WTC11 (cell line): ENCODE measurements around the gene UGT1A8. TPM values are rescaled to one million over a fixed set of nuclear protein-coding genes. Genes with fewer than 3 reads are reported as not detected.

Experiments
- ATAC-seq: fragments of 200-7000 bp; cut with Tn5 transposase; 2 replicates; pipeline ENCODE4 v1.10.0; 2021; ENCODE audit warnings: mild to moderate bottlenecking, moderate library complexity
- CTCF ChIA-PET: fragments of 300-600 bp; sonication (Branson Sonifier 250); formaldehyde crosslinking; loops from one replicate; lab custom pipeline; 2021; ENCODE audit warnings: antibody characterized with exemption; lab: Charles Lee
- POLR2A ChIA-PET: fragments of 350-600 bp; sonication (Branson Sonifier 250); formaldehyde crosslinking; loops from one replicate; lab custom pipeline; 2021; ENCODE audit warnings: antibody characterized with exemption; lab: Charles Lee
- DNase-seq: peaks from one replicate; pipeline ENCODE4 v3.0.0; 2021; ENCODE audit warnings: low spot score
- H3K27ac Mint-ChIP-seq: 2 replicates; pipeline ENCODE4 v1.8.0; 2021; ENCODE audit warnings: mixed read lengths
- H3K27me3 Mint-ChIP-seq: 2 replicates; pipeline ENCODE4 v1.8.0; 2021; ENCODE audit warnings: low read depth, mild to moderate bottlenecking, moderate library complexity, mixed read lengths
- H3K36me3 Mint-ChIP-seq: 2 replicates; pipeline ENCODE4 v1.8.0; 2021; ENCODE audit warnings: mixed read lengths
- H3K4me1 Mint-ChIP-seq: 2 replicates; pipeline ENCODE4 v1.8.0; 2022; ENCODE audit warnings: mixed read lengths
- H3K4me3 Mint-ChIP-seq: 2 replicates; pipeline ENCODE4 v1.8.0; 2021; ENCODE audit warnings: mild to moderate bottlenecking, moderate library complexity, mixed read lengths
- H3K9me3 Mint-ChIP-seq: 2 replicates; pipeline ENCODE4 v1.8.0; 2021; ENCODE audit warnings: mixed read lengths
- AR ChIP-seq: fragments of 250-450 bp; sonication (Bioruptor Pico); IDR thresholded peaks from 2 replicates; pipeline ENCODE4 v1.9.0; 2021; ENCODE audit warnings: mild to moderate bottlenecking
- ATF2 ChIP-seq: sonication (generic); formaldehyde crosslinking; IDR thresholded peaks from 2 replicates; pipeline ENCODE4 v1.8.1; 2022; ENCODE audit warnings: low read depth, missing genetic modification reagents, borderline replicate concordance
- E2F1 ChIP-seq: sonication (generic); formaldehyde crosslinking; IDR thresholded peaks from 2 replicates; pipeline ENCODE4 v1.8.0; 2022; ENCODE audit warnings: mild to moderate bottlenecking, missing genetic modification reagents
- FOXK1 ChIP-seq: sonication (generic); formaldehyde crosslinking; IDR thresholded peaks from 2 replicates; pipeline ENCODE4 v1.8.0; 2022; ENCODE audit warnings: mild to moderate bottlenecking, moderate library complexity, missing genetic modification reagents
- KAT7 ChIP-seq: sonication (generic); formaldehyde crosslinking; IDR thresholded peaks from 2 replicates; pipeline ENCODE4 v1.8.1; 2023; ENCODE audit warnings: missing genetic modification reagents, mild to moderate bottlenecking, borderline replicate concordance
- NFYB ChIP-seq: sonication (generic); formaldehyde crosslinking; conservative IDR thresholded peaks from 2 replicates; pipeline ENCODE4 v1.8.0; 2022; ENCODE audit warnings: low read depth, missing genetic modification reagents
- NR1H2 ChIP-seq: sonication (generic); formaldehyde crosslinking; IDR thresholded peaks from 2 replicates; pipeline ENCODE4 v1.9.0; 2021; ENCODE audit warnings: mild to moderate bottlenecking, moderate library complexity, missing genetic modification reagents
- NR3C1 ChIP-seq: sonication (generic); formaldehyde crosslinking; conservative IDR thresholded peaks from 2 replicates; pipeline ENCODE4 v1.8.1; 2023; ENCODE audit warnings: low read depth, mild to moderate bottlenecking, missing genetic modification reagents
- PRDM15 ChIP-seq: sonication (generic); formaldehyde crosslinking; IDR thresholded peaks from 2 replicates; pipeline ENCODE4 v1.8.0; 2022; ENCODE audit warnings: missing genetic modification reagents
- SMAD3 ChIP-seq: sonication (generic); formaldehyde crosslinking; IDR thresholded peaks from 2 replicates; pipeline ENCODE4 v1.8.0; 2022; ENCODE audit warnings: missing genetic modification reagents, mild to moderate bottlenecking, borderline replicate concordance
- USF2 ChIP-seq: sonication (generic); formaldehyde crosslinking; IDR thresholded peaks from 2 replicates; pipeline ENCODE4 v1.8.1; 2023; ENCODE audit warnings: mild to moderate bottlenecking, missing genetic modification reagents, moderate library complexity
- ZMAT4 ChIP-seq: fragments of 250-450 bp; sonication (Bioruptor Pico); IDR thresholded peaks from 2 replicates; pipeline ENCODE4 v1.9.0; 2021; ENCODE audit warnings: mild to moderate bottlenecking
- ZNF232 ChIP-seq: sonication (generic); formaldehyde crosslinking; IDR thresholded peaks from 2 replicates; pipeline ENCODE4 v1.8.0; 2022; ENCODE audit warnings: mild to moderate bottlenecking, missing genetic modification reagents
- ZNF423 ChIP-seq: fragments of 250-450 bp; sonication (Bioruptor Pico); IDR thresholded peaks from 2 replicates; pipeline ENCODE4 v2.1.2; 2022; ENCODE audit warnings: mild to moderate bottlenecking, moderate library complexity
- total RNA-seq: library from RNA; stranded (reverse); gene quantifications from 3 replicates; pipeline ENCODE4 v1.2.3, GENCODE V29; 2021

UGT1A8 gene
- total RNA-seq, 1 experiment from 2014 or later: 0.13 TPM

GRCh38 chr2:233815861-233816260, 198.4 kb downstream of the UGT1A8 start:
- POLR2A ChIA-PET: no interaction called here
- Mint-ChIP-seq H3K4me3 (no peak overlapping the region), H3K27me3 (no peaks in the 10 kb centered on the region)
- TF ChIP-seq KAT7 (CRISPR knock-in tag): no peak
- TF ChIP-seq, all 79 proteins: peak for 0
- H3K36me3 Mint-ChIP-seq: no peaks in the 10 kb centered on the region
- CTCF ChIA-PET: no interaction called here
- ATAC-seq: no peak
- no peak overlapping the region for H3K27ac Mint-ChIP-seq
- no peak for DNase-seq
- H3K4me1 Mint-ChIP-seq: no peaks in the 10 kb centered on the region
- H3K9me3 Mint-ChIP-seq: peaks cover 7% of the 10 kb centered on the region; the same call in 1 of the 2 replicates

GRCh38 chr2:233816334-233816733, 198.9 kb downstream of the UGT1A8 start:
- Mint-ChIP-seq H3K36me3 (no peaks in the 10 kb centered on the region), H3K27ac (no peak overlapping the region), H3K9me3 (peaks cover 7% of the 10 kb centered on the region; the same call in 1 of the 2 replicates), H3K4me3 (no peak overlapping the region), H3K4me1 (no peaks in the 10 kb centered on the region), H3K27me3 (no peaks in the 10 kb centered on the region)
- DNase-seq: no peak
- CTCF ChIA-PET: no interaction called here
- TF ChIP-seq USF2 (CRISPR knock-in tag): no peak
- TF ChIP-seq NR3C1 (CRISPR knock-in tag): no peak
- TF ChIP-seq FOXK1 (CRISPR knock-in tag): no peak
- no peak for TF ChIP-seq PRDM15 (CRISPR knock-in tag)
- no peak for TF ChIP-seq NR1H2 (CRISPR knock-in tag)
- TF ChIP-seq ZMAT4 (CRISPR knock-in tag): no peak
- no peak for TF ChIP-seq SMAD3 (CRISPR knock-in tag)
- no peak for TF ChIP-seq ATF2
- no peak for TF ChIP-seq NFYB
- TF ChIP-seq AR: no peak
- no peak for TF ChIP-seq ZNF423 (CRISPR knock-in tag)
- no peak for TF ChIP-seq ZNF232 (CRISPR knock-in tag)
- TF ChIP-seq E2F1 (CRISPR knock-in tag): no peak
- POLR2A ChIA-PET: no interaction called here
- no peak for ATAC-seq
